Peyer's patch (tissue), 4 donors: ENCODE measurements around the gene KCNAB1.

Experiments used
- CTCF ChIP-seq, 6 experiments: fragments of 450-650 bp in 4 of 6; fragments of 200-600 bp in 2 of 6; sonication (generic) in 1 of 6; IDR thresholded peaks; one replicate each; pipeline ENCODE4 v1.5.1; 2017 to 2019; ENCODE audit warnings: antibody characterized with exemption in 6 of 6, mild to moderate bottlenecking in 3 of 6, moderate library complexity in 1 of 6
- POLR2A ChIP-seq, 2 donors: fragments of 450-650 bp; IDR thresholded peaks; one replicate each; pipeline ENCODE4 v1.5.1; 2017; ENCODE audit warnings: antibody characterized with exemption in 2 of 2, mild to moderate bottlenecking in 2 of 2, moderate library complexity in 2 of 2

- TF ChIP-seq CTCF (IDR thresholded peaks at IDR 0.05) (no peak), POLR2A (IDR thresholded peaks at IDR 0.05) (no peak)
Observed at GRCh38 chr3:156216852-156217251, 96.5 kb downstream of the KCNAB1 start.
